Activated CD8-positive, alpha-beta memory T cell treated with anti-CD3 and anti-CD28 coated beads, Interleukin-2, amount 50 U/mL, for 1 hour (primary cell): ENCODE results near the gene IFNA14.
"Not testable (repeated sequence)": the region's sequence is repeated elsewhere in the genome, so short reads cannot be mapped to it uniquely, and the experiment has no call there.

Experiments used
- DNase-seq: peaks from one replicate; pipeline ENCODE4 v3.0.0-alpha.2; 2020; ENCODE audit errors: extremely low read depth

IFNA14 gene

DNA sequence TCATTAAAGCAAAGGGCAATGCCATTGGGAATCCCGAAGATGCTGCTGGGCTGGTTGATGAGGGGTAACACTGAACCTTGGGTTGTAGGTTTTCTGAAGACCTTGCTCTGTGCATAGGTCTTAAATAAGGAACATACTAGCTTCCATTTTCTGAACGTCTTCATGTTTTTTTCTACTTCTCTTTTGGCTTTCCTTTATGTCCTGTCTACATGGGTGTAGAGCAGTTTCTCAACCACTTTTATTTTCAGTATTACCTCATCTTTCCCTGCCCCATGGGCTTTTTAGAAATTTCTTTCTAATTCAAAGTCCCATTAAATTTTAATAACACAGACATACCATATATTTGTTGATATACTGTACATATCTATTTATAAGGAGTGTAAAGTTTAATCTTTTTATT lies at the start of gene IFNA14:
Gene IFNA14, minus strand, starts transcription at position 95 of the 400 bp plus-strand sequence. Its CDS starts 70 bp downstream, at position 25.
- no peak for DNase-seq

DNA sequence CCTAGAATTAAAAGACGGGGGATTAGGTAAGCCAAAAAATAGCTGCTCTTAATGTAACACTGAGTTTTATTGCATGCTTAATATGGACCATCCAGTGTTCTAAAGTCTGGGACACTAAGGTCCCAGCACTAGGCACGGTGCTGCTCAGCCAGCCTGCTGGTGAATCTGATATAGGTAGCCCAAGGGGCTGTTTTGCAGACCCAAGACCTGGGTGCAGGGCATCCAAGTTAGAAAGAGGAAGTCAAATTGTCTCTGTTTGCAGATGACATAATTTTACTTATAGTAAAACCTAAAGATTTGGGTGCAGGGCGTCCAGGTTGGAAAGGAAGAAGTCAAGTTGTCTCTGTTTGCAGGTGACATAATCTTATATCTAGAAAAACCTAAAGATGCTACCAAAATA lies 47.5 kb upstream of the IFNA14 start:
- no peak for DNase-seq

DNA sequence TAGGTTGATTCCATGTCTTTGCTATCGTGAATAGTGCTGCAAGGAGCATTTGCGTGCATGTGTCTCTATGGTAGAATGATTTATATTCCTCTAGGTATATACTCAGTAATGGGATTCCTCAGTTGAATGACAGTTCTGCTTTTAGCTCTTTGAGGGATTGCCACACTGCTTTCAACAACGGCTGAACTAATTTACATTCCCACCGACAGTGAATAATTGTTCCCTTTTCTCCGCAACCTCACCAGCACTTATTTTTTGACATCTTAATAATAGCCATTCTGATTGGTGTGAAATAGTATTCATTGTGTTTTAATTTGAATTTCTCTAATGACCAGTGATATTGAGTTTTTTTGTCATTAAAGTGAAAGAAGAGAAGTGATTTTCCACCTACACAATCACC lies 46.9 kb upstream of the IFNA14 start:
- no peak for DNase-seq

DNA sequence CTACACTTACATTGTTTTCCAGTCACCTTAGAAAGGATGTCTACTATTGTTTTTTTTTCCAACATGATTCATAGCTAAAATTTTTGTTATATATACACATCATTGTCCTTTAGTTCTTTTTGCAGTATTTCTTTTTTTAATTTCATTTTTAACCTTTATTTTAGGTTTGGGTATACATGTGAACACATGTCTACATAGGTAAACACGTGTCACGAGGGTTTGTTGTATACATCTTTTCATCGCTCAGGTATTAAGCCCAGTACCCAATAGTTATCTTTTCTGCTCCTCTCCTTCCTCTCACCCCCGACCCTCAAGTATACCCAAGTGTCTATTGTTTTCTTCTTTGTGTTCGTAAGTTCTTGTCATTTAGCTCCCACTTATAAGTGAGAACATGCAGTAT lies 46.3 kb upstream of the IFNA14 start:
- no peak for DNase-seq

DNA sequence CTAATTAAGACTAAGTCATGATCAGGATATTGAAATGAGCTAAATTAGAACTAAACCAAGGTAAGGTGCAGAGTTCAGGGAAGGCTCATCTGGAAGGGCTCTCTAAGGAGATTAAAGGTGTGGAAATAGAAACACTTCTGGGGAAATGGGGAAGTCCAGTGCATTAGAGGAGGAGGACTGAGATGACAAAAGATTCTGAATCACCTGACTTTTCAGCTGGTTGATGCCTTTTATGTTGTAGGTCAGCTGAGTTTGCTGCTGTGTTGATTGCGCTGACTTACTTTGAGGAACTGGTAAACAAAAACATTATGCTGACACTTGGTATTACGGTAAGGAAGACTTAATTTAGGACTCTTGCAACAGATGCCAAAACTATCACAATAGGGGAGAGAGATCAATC lies 41.5 kb upstream of the IFNA14 start:
- no peak for DNase-seq

DNA sequence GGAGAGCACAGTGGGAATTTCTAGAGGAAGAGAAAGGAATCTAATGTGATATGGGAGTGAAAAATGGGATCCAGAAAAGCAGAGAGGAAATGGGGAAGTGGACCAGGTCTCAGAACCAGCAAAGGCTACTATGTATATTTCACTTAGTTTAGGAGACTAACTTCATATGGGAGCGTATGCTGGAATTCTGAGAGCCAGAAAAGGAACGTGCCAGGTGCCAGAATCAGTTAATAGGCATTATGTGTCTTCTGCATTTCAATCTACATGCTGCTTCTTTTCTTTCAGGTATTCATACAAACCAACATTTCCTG lies 28.5 kb upstream of the IFNA14 start:
- no peak for DNase-seq

DNA sequence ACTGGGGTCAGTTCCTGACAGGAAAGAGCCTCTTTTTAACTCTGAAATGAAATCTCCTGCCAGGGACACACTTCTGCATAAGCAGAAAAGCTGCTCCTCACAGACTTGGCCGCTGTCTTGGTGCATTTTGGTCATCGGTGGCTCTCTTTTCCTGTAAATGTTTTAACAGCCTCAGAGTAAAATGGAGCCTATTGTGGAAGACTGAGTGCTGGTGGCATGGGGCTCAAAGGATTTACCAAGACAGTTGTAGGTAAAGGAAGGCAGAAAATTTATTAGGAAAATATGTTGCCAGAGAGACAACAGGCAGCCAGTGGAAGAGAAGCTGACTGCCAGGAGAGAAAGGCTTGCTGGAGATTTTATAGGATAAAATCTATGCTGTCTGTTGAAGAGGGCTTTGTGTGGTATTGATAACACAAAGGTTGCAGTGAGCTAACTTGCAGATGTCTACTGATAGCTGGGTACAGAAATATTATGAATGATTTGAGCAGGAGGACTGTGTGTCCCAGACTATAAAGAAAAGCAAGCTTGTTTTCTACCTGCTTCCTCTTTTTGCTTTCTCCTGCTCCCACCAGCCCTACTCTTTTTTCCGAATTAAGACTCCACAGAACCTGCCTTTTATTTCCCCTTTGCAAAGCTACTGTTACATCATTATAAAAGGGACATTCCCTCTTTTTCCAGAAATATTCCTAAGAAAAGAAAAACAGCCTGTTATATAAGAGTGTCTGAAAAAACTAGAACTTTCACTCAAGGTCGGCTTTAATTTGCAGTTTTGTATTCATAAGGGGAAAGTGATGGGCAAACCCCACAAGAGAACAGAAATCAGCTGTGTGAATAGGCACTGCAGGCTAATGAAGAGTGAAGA lies 27.9 kb upstream of the IFNA14 start:
- no peak for DNase-seq

DNA sequence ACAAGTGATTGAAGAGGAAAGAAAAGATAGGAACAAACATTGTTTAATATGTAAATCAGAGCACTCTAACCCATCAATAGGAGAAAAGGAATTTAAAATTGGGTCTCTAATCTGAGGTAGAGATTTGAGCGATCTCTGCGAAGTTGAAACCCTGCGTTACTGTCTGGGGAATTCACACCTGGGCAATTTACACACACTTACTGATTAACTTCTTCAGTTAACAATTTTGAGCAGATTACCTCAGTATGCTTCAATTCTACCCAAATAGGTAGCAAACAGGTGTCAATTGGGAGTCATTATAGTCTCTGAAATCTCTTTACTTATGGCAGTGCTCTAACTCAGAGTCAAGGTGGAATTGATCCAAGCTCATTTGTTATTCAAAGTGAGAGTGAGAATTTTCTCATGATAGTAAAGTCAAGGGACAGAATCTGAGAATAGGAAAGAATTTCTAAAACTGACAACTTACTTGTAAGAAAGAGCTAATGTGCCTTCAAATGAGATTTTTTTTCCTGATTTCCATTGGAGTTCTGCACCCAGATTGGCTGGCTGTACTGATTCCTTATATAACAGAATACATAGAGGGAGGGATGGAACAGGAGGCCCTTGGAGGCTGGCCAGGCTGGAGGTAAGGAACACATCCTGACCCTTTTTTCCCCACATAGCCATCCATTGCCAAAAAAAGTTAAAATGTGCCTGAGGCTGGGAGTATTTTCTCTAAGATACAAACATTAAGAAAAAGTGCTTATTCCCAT lies 27.1 kb upstream of the IFNA14 start:
- no peak for DNase-seq

DNA sequence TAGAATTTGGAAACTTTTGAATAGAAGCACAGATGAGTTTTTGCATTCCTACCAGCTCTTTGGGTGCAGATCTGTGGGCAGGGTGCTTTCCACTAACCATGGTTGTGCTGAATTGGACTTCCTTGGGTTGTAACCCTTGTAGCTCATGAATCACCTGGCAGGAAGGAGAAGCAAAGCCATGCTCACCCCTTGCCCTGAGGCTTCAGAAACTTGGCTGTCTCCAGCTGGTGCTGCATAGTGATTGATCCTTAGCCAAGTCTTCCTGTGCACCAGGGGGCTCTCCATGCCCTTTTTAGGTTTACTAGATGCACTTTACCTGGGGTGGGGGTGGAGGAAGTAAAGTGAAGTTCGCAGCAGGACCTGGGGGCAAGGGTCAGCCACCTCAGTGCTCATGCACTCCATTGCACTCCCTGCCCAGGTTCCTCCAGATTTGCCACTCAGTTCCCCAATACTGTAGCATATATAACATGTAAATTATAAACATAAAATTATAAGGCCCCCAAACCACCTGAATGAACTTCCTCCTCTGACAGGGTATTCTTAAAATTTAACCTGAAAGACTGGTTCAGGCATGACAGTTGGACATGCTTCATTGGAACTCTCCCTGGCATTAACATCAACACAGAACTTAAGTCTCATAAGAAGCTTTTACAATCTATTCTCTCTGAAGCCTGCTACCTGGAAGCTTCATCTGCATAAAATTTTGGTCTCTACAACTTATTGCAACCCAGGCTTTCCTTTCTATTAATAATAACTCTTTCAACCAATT lies 25.8 kb upstream of the IFNA14 start:
- DNase-seq = no peak

DNA sequence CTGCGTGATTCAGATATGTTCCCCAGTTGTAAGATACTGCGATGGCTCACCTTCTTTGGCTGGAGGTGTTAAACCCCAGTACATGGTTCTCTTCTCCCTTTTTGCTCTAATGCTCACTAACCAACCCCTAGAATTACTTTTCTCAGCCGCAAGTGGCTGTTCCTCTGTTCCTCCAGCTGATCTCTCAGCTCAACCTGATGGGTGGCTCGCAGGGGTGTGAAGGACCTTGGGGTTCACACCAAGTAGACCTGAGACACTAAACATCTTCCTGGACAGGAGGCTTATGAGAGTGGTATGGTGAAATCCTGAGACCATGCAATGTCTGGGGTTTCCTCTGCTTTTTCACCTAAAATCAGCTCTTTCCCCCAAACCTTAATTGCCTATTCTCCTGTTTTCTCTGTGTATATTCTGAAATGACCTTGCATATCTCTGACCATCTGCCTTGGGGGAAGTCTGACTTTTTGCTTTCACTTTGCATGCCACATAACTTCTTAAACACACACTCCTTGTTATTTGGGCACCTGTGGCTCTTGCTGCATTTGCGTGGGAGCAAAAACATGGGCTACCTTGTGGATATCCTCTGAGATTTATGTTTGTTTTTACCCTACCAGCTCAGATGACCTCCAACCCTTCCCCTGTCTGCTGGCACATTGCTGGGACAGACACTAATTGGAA lies 15.9 kb upstream of the IFNA14 start:
- no peak for DNase-seq

DNA sequence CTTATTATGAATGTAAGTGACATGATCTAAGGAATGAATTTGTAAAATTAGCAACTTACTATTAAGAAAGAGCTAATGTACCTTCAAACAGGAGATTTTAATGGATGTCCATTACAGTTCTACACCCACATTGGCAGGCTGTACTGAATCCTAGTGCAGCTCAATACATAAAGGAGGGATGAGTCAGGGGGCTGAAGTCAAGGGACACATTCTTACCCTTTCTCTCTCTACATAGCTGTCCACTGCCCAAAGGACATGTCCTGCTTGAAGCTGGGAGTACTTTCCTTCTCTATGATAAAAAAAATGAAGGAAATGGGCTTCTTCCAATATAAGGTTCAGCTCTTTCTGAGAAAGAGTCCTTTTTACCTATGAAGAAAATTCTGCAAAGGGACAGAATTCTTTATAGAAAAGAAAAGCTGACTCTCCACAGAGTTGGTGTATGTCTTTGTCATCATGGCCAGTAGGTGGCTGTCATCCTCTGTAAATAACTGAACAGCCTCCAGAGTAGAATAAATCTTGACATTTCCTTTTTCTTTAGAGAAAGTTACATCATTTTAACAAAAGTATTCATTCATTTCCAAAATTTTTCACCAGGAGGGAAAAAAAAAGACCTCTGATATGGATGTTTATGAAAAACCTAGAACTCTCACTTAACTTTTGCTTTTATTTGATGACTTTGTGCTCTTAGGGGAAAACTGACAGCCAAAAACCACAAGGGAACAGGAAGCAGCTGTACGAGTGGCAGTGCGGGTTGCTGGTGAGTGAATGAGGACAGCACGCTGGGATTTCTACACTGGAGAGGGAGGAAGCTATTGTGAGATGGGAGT lies 13.1 kb upstream of the IFNA14 start:
- DNase-seq = no peak

DNA sequence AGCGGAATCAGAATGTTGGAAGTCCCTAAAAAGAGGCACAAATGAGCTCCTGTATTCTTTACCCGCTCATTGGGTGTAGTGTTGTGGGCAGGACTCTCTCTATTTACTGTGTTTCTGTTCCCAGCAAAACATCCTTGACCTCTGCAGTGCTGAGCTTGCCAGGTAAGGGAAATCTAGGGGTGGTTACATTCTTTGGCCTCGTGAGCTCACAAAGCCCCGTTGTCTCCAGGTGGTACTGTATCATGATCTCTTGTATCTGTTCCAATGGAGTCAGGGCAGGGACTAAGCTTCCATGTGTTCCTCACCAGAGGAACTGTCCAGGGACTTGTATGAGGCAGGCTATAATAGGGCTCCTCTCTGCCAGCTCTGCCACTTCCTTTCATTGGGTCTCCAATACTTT lies 11.8 kb upstream of the IFNA14 start:
- DNase-seq = no peak

DNA sequence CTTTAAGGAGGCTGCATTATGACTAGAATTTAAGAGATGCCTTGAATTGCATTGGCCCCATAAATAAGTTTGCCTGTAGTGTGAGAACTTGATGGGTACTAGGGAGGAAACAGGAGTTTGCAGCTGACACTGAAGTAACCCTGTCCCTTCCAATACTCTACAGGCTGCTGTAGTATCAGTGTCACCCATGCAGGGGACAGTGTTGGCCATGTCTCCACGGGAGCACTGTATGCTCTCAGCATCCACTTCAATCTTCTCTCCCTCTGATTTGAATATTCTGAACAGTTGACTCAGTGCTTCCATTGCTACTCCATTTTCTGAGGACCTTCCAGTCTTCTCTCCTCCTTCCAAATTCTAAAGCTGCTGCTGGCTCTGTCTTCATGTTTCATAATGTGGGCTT lies 11.4 kb upstream of the IFNA14 start:
- DNase-seq = no peak

DNA sequence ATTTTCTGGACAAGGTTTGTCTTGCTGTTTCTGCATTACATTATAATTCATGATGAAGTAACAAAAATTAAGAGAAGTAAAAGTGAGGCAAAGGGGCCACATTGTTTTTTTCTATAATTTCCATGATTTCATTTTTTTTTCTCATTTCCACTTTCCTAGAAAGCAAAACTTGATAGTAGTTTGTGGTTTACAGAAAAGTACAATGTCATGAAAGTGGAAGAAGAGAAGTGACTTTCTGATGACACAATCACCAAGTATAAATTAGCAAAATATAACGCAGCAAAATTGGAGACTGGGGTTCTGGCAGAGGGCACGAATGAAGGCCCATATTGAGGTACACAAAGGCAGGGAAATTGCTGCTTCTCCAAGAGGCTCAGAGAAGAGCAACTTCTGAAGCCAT lies 5.0 kb upstream of the IFNA14 start:
- no peak for DNase-seq

DNA sequence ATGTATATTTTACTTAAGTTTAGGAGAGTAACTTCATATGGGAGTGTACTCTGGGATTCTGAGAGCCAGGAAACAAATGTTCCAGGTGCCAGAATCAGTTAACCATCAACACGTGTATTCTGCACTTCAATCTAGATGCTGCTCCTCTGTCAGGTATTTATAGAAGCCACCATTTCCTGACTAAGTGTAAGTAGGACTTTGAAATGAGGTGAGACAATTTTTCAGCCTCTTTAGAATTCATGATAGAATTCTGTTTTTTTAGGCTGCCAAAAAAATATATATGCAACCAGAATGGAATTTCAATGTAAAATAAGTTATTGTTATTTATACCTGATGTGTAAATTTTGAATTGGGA lies 3.5 kb downstream of the IFNA14 start:
- DNase-seq = not testable (repeated sequence)

DNA sequence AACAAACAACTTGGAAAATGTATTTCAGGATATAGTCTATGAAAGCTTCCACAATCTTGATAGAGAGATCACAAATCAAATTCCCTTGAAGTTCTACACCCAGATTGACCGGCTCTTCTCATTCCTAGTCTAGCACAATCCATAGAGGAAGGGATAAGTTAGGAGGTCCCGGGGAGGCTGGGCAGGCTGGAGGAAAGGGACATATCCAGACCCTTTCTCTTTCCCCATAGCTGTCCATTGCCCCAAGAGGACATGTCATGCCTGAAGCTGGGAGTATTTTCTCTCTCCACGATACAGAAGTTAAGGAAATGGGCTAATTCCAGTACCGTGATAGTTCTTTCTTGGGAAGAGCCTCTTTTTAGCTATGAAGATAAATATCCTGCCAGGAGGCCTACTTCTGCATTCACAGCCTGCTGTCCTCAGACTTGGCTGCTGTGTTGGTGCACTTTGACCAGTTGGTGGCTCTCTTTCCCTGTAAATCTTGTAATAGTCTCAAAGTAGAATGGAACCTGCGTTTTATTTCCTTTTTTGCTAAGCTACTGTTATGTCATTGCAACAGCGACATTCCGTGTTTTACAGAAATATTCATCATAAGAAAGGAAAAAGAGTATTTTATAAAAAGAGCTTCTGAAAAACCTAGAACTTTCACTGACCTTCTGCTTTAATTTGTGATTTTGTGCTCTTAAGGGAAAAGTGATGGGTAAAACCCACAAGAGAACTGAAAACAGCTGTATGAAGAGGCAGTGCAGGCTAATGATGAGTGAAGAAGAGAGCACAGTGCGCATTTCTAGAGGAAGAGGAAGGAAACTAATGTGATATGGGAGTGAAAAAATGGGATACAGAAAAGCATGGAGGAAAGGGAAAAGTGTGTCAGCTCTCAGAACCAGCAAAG lies 4.1 kb downstream of the IFNA14 start:
- not testable (repeated sequence) for DNase-seq

DNA sequence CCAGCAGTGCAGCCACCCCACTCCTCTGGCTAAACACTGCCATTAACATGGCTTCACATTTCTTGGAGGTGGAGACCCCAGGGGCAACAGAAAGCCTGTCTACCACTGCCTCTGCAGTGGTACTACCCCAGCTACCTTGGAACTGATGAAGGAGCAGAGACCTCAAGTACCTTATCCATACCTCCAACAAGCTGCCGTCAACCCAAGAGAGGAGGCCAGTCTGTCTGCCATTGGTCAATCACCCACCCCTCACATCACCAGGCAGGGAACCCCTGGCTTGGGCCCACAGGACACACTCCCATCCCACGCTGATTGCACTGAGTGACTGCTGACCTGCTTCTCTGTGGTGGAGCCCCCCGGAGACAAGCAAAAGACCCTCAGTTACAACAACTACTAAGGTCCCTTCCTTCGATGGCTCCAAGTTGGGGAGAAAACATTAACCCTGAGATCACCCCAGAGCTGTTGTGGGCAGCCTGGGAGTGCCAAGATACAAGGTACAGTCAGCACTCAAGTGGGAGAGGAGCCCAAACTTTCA lies 5.6 kb downstream of the IFNA14 start:
- no peak for DNase-seq

DNA sequence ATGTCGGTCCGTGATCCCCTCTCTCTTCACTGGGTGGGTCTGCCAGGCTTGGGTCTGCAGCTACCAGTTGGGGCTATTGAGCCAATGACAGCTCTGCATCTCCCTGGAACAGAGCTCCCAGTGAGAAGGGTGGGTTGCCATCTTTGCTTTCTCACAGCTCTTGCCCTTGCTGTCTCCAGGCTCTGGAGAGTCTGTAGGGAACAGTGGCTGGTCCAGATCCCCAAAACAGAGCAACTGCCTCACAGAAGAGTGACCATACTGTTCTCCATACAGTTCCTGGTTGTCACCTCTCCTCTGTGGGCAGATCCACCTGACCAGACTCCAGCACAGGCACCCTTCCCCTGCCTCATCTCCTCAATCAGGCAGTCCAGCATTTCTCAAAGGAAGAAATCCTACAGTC lies 6.5 kb downstream of the IFNA14 start:
- DNase-seq = no peak

DNA sequence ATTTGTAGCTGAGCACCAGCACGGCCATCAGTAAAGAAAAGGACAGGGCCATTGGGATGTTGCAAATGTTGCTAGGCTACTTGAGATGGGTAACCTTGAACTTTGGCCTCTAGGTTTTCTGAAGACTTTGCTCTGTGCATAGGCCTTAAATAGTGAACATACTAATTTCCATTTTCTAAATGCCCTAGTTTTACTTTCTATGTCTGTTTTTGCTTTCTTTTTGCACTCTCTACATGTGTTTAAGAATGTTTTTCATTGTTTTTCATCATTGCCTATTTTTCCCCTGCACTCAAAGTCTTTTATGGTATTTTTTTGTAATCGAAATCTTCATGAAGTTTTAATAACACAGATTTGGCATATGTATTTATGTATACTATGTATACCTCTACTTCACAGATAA lies 11.7 kb downstream of the IFNA14 start, which contains the start of gene IFNA17:
Gene IFNA17, minus strand, starts transcription at position 101 of the 400 bp plus-strand sequence. Its CDS starts 49 bp downstream, at position 52.
- DNase-seq = no peak

DNA sequence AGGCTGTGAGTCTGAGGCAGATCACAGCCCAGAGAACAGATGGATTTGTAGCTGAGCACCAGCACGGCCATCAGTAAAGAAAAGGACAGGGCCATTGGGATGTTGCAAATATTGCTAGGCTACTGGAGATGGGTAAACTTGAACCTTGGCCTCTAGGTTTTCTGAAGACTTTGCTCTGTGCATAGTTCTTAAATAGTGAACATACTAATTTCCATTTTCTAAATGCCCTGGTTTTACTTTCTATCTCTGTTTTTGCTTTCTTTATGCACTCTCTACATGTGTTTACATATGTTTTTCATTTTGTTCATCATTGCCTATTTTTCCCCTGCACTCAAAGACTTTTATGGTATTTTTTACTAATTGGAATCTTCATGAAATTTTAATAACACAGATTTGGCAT lies 22.6 kb downstream of the IFNA14 start, which contains the start of gene IFNA16:
Gene IFNA16, minus strand, starts transcription at position 101 of the 400 bp plus-strand sequence. Its CDS starts 6 bp downstream, at position 95.
- DNase-seq = not testable (repeated sequence)
